ENCODE data around the gene FOXO3. TPM values are rescaled to one million over a fixed set of nuclear protein-coding genes. Genes with fewer than 3 reads are reported as not detected.

Gene FOXO3
- total RNA-seq, 4 donors from 2014 or later, result 34.3 to 61.1 (median 49.7) TPM

DNA sequence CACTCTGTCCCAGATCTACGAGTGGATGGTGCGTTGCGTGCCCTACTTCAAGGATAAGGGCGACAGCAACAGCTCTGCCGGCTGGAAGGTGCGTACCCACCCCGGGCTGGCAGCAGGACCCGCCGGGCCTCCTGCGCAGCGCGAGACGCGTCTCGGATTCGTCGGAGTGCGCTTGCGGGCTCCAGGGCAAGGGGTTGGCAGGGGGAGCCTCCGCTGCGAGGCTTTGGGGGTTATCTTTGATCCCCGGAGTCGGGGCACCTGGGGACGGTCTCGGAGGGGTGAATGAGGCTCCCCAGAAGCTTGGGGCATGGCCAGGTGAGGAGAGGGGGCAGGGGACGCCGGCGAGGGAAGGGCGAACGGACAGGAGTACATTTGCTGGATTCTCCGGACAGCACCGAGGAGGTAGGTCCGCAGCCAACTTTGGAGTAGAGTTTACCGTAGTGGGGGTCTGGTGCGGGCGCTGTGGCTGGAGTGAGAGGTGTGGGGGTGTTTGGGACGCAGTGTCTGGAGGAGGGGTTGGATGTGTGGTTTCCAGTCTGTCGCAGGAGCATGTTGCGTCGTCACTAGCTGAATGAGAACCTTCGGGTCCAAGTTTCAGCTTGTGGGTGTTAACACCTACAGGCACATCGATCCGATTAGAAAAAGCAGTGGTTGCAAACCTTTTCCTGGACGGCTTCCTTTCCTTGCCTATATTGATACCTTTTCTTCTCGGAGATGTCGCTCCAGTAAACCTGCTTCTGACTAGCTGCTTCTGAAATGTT, 1.2 kb downstream of the FOXO3 start:
- Histone ChIP-seq H3K27me3 (no peaks in the 10 kb centered on the region), H3K4me3 (peak overlapping the region; percentile 95 to 98 (median 96)), H3K4me1 (peaks cover 0 to 40% (median 21%) of the 10 kb centered on the region in 4 donors), H3K27ac (peak overlapping the region; percentile 98 to 100 (median 99)), H3K9me3 (no peaks in the 10 kb centered on the region), H3K36me3 (peaks cover 0 to 4% (median 0%) of the 10 kb centered on the region in 3 donors)
- TF ChIP-seq CTCF (IDR thresholded peaks at IDR 0.05), result no peak
- TF ChIP-seq POLR2A (IDR thresholded peaks at IDR 0.05), result no peak
- DNase-seq, result peak; percentile 18 to 65 (median 54)

GRCh38 chr6:108562503-108562993, 1.8 kb downstream of the FOXO3 start:
- DNase-seq, result peak; percentile 34 to 85 (median 70)
- H3K27me3 ChIP-seq, result no peaks in the 10 kb centered on the region
- peaks cover 0 to 10% (median 0%) of the 10 kb centered on the region in 3 donors for H3K36me3 ChIP-seq
- H3K27ac ChIP-seq, result peak overlapping the region; percentile 98 to 100 (median 99)
- peak in 1 of 2 donors; percentile 55 for TF ChIP-seq POLR2A (IDR thresholded peaks at IDR 0.05)
- peak in 3 of 6 experiments; percentile 17 to 27 (median 22) for TF ChIP-seq CTCF (IDR thresholded peaks at IDR 0.05)
- peak overlapping the region; percentile 95 to 98 (median 96) for H3K4me3 ChIP-seq
- no peaks in the 10 kb centered on the region for H3K9me3 ChIP-seq
- H3K4me1 ChIP-seq, result peaks cover 0 to 40% (median 18%) of the 10 kb centered on the region in 4 donors

DNA sequence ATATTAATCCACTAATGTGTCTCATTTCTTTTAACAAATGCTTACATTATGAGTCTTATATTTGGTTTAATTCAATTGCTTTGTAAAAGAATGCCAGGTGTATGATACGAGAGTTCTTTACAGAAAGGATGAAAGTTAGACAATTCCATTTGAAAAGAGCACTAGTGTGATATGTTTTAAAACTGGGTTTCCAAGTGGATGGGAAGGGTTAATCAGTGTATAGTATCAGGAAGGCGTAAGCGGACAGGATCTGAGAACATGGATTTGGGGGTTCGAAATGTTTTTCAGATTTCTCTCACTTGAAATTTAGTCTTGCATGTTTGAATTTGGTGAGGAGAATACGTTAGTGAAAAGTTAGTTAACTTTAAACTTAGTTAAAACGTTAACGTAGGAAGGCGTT, 2.6 kb downstream of the FOXO3 start:
- Histone ChIP-seq H3K4me1 (peaks cover 0 to 41% (median 18%) of the 10 kb centered on the region in 4 donors), H3K9me3 (no peaks in the 10 kb centered on the region), H3K27ac (peak overlapping the region; percentile 98 to 100 (median 99)), H3K27me3 (no peaks in the 10 kb centered on the region), H3K36me3 (peaks cover 0 to 17% (median 0%) of the 10 kb centered on the region in 3 donors), H3K4me3 (peak overlapping the region in 3 of 4 donors; percentile 96 to 98 (median 97))
- no peak for DNase-seq
- no peak for TF ChIP-seq POLR2A (IDR thresholded peaks at IDR 0.05)
- no peak for TF ChIP-seq CTCF (IDR thresholded peaks at IDR 0.05)

- peak overlapping the region in 3 of 4 donors; percentile 2 to 97 (median 5) for H3K4me3 ChIP-seq
- no peaks in the 10 kb centered on the region for H3K9me3 ChIP-seq
- no peak for DNase-seq
- H3K36me3 ChIP-seq, result peaks cover 0 to 25% (median 0%) of the 10 kb centered on the region in 3 donors
- peak overlapping the region; percentile 20 to 99 (median 86) for H3K27ac ChIP-seq
- H3K4me1 ChIP-seq, result peaks cover 0 to 47% (median 18%) of the 10 kb centered on the region in 4 donors
- no peaks in the 10 kb centered on the region for H3K27me3 ChIP-seq
- TF ChIP-seq POLR2A (IDR thresholded peaks at IDR 0.05) (no peak), CTCF (IDR thresholded peaks at IDR 0.05) (no peak)
These were observed 3.5 kb downstream of the FOXO3 start for GRCh38 chr6:108564178-108564577.

DNA sequence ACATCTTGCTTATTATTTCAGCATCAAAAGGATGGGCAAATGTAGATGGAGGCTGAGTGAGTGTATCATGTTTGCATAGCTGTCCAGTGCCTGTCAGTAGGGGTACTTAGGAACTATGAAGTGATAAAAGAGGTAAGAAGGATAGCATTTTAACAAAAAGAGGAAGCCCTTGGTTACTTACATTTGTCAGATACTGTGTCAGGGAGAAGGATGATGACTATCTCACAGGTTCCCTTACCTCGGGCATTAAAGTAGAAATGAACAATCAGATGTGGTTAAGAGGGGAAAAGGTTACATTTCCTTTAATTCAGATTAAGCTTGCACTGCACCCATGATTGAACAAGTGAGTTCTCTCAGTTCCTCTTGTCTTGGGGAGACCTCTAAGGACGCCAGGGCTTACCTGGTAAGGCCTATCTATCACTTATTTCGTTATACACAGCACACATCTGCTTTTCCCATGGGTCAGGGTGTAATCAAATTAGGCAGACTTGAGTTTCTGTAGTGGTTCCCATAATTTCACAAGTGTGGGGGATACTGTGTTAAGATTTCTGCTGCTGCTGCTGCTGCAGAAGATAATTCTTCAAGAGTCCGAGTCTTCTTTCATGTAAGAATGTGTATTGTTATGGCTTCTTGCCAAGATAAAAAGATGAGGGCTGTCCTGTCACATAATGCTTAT, 4.5 kb downstream of the FOXO3 start:
- Histone ChIP-seq H3K9me3 (no peaks in the 10 kb centered on the region), H3K36me3 (peaks cover 0 to 36% (median 0%) of the 10 kb centered on the region in 3 donors), H3K4me3 (peak overlapping the region in 3 of 4 donors; percentile 4 to 29 (median 20)), H3K27ac (peak overlapping the region; percentile 75 to 99 (median 87)), H3K4me1 (peaks cover 0 to 48% (median 18%) of the 10 kb centered on the region in 4 donors), H3K27me3 (no peaks in the 10 kb centered on the region)
- TF ChIP-seq CTCF (IDR thresholded peaks at IDR 0.05) (no peak), POLR2A (IDR thresholded peaks at IDR 0.05) (no peak)
- DNase-seq, result peak in 2 of 3 donors; percentile 50 to 64
